Stomach (tissue), 4 donors: Measurements from ENCODE around the gene SNAP47.
"Not testable (repeated sequence)": the region's sequence is repeated elsewhere in the genome, so short reads cannot be mapped to it uniquely, and the experiment has no call there.

Experiments
- CTCF ChIP-seq, 7 experiments: fragments of 450-650 bp in 4 of 7; fragments of 200-600 bp in 3 of 7; sonication (generic) in 3 of 7; IDR thresholded peaks; one replicate each; pipeline ENCODE4 v1.5.1; 2016 to 2019; ENCODE audit warnings: antibody characterized with exemption in 7 of 7, control low read depth in 2 of 7, mild to moderate bottlenecking in 1 of 7
- POLR2A ChIP-seq, 4 donors: fragments of 450-650 bp; IDR thresholded peaks; one replicate each; pipeline ENCODE4 v1.6.1; 2016; ENCODE audit warnings: antibody characterized with exemption in 4 of 4, control low read depth in 2 of 4, mild to moderate bottlenecking in 1 of 4, moderate library complexity in 1 of 4

GRCh38 chr1:227701631-227702030 lies 33.6 kb upstream of the SNAP47 start:
- TF ChIP-seq POLR2A, CTCF (IDR thresholded peaks at IDR 0.05): not testable (repeated sequence)
